ENCODE data around the gene PCDHA10.
"Not testable (repeated sequence)": the region's sequence is repeated elsewhere in the genome, so short reads cannot be mapped to it uniquely, and the experiment has no call there.

The PCDHA10 gene

GRCh38 chr5:140855772-140856674 is at the start of gene PCDHA10:
Gene PCDHA10, plus strand, starts transcription at chr5:140855897. Its CDS starts 152 bp downstream, at chr5:140856049.
- Histone ChIP-seq H3K4me3 (no peak within 1 kb of the TSS), H3K27ac (no peak within 1 kb of the TSS)

- Histone ChIP-seq H3K4me3 (peak within 1 kb of the TSS in 6 of 7 experiments; percentile 9 to 28 (median 10)), H3K27ac (no peak within 1 kb of the TSS)
These were observed 48.6 kb upstream of the PCDHA10 start, which contains the start of gene PCDHA4 for GRCh38 chr5:140806834-140807775. Gene PCDHA4, plus strand, starts transcription at chr5:140807068.

GRCh38 chr5:140808241-140808888 is 47.3 kb upstream of the PCDHA10 start:
- not testable (repeated sequence) for H3K4me3 ChIP-seq, H3K27ac ChIP-seq

GRCh38 chr5:140808889-140809291 is 46.8 kb upstream of the PCDHA10 start:
- H3K27ac ChIP-seq, result no peak overlapping the region
- H3K4me3 ChIP-seq, result no peak overlapping the region

- Histone ChIP-seq H3K27ac (no peak within 1 kb of the TSS), H3K4me3 (peak within 1 kb of the TSS in 1 of 7 experiments; percentile 12)
These were observed 34.1 kb upstream of the PCDHA10 start, which contains the start of gene PCDHA5 for GRCh38 chr5:140821375-140822280. Gene PCDHA5, plus strand, starts transcription at chr5:140821613.

- H3K27ac ChIP-seq, result no peak overlapping the region
- no peak overlapping the region for H3K4me3 ChIP-seq
These were observed 33.4 kb upstream of the PCDHA10 start for GRCh38 chr5:140822281-140822629.

- H3K4me3 ChIP-seq, H3K27ac ChIP-seq: not testable (repeated sequence)
These were observed 32.7 kb upstream of the PCDHA10 start for GRCh38 chr5:140822969-140823368.

GRCh38 chr5:140823475-140823874 is 32.2 kb upstream of the PCDHA10 start:
- no peak overlapping the region for H3K27ac ChIP-seq
- no peak overlapping the region for H3K4me3 ChIP-seq

- Histone ChIP-seq H3K27ac (no peak within 1 kb of the TSS), H3K4me3 (no peak within 1 kb of the TSS)
These were observed 27.9 kb upstream of the PCDHA10 start, which contains the start of gene PCDHA6 for GRCh38 chr5:140827704-140828361. Gene PCDHA6, plus strand, starts transcription at chr5:140827960. Its CDS starts 132 bp downstream, at chr5:140828092.

- H3K27ac ChIP-seq, result no peak overlapping the region
- H3K4me3 ChIP-seq, result no peak overlapping the region
These were observed 27.3 kb upstream of the PCDHA10 start for GRCh38 chr5:140828362-140828737.

GRCh38 chr5:140829511-140830501 is 25.9 kb upstream of the PCDHA10 start:
- not testable (repeated sequence) for H3K4me3 ChIP-seq

GRCh38 chr5:140833993-140834392 is 21.7 kb upstream of the PCDHA10 start, which contains the start of gene PCDHA7:
Gene PCDHA7, plus strand, starts transcription at chr5:140834269. Its CDS starts 115 bp downstream, at chr5:140834384.
- no peak within 1 kb of the TSS for H3K4me3 ChIP-seq
- H3K27ac ChIP-seq, result no peak within 1 kb of the TSS

More at GRCh38 chr5:140829511-140830501, 25.9 kb upstream of the PCDHA10 start:
- not testable (repeated sequence) for H3K27ac ChIP-seq

GRCh38 chr5:140834439-140835008 is 21.2 kb upstream of the PCDHA10 start:
- H3K4me3 ChIP-seq, result not testable (repeated sequence)

GRCh38 chr5:140835622-140836510 is 19.8 kb upstream of the PCDHA10 start:
- Histone ChIP-seq H3K4me3 (no peak overlapping the region), H3K27ac (no peak overlapping the region)

More at GRCh38 chr5:140834439-140835008, 21.2 kb upstream of the PCDHA10 start:
- H3K27ac ChIP-seq, result not testable (repeated sequence)
